HG02763 (cell line): ENCODE measurements around the gene RBM26.

ENCODE experiments used
- ATAC-seq: cut with Tn5 transposase; IDR thresholded peaks from one replicate; pipeline ENCODE4 v1.9.1; 2021; ENCODE audit warnings: mild to moderate bottlenecking, moderate library complexity; ENCODE audit not compliant: unreplicated experiment

Gene RBM26

DNA sequence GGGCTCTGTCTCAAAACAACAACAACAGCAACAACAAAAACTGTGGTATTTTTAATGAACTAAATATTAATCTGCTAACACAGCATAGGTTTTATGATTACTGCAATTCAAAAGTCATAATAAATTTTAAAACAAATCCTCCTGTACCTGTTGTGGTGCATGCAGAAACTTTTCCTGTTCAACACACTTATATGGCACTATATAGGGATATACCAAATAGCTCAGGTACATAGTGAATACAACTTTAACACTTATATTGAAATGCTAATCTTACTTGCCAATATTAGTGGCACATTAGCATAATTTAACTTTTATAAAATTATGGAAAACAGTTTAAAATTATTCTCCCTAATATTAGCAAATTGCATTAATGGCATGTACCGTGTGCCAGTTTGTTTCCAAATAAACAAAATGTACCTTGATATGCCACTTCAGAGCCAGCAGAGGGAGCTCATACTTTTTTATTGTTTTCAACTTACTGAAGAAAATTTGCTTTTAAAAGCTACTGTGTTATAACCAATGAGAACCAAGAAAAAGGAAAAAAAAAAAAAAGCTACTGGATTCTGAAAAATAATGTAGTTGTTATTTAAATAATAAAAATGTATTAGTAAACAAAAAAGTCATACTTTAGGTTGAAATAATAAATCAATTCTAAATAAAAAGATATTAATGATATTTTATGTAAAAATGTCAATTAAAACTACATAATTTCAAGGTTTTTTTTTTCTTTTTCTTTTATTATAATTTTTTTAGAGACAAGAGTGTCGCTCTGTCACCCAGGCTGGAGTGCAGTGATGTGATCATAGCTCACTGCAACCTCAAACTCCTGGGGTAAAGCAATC, 18.0 kb upstream of the RBM26 start:
- ATAC-seq = peak; percentile 79

DNA sequence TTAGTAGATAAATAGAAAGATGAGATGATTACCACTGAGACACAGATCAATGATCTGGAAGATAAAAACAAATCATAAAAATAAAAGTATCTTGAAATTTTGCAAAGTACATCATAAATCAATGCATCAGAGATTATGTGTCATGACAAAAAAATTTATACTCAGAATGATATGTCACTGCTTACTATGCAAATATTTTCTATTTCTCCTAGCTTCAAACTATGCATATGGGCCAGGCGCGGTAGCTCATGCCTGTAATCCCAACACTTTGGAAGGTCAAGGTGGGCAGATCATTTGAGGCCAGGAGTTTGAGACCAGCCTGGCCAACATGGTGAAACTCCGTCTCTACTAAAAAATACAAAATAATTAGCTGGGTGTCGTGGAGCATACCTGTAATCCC, 17.3 kb upstream of the RBM26 start:
- ATAC-seq = no peak

DNA sequence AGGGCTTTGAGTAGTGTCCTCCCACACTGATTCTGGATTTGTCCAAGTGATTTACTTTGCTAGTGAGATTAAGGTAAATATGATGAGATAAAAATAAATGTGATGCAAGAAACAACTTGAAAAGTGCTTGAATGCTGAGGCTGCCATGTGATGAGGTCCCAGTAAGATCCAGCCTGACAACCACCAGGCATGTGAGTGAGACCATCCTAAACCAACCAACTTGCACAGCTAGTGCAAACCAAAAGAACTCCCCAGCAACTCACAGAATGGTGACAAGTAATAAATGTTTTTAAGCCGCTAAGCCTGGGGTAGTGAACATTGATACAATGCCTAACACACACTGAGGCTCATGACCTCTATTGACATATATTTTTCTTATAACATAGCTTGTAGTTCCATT, 13.3 kb upstream of the RBM26 start:
- no peak for ATAC-seq

DNA sequence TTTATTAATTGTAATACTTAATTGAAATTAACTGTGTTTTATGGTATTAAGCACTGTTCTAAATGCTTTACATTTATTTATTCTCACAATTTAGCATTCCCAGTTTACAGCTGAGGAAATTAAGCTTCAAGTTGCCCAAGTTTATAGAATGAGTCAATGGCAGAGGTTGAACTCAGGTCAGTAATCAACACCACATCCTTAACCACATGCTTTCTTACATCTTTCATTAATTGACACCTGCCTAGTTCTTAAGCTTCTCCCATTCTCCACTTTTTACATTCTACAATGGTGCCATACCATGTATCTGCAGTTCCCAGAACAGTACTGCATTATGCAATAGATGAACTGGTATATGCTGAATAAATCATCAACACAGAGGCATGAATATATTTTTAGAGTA, 11.7 kb upstream of the RBM26 start:
- ATAC-seq = no peak

DNA sequence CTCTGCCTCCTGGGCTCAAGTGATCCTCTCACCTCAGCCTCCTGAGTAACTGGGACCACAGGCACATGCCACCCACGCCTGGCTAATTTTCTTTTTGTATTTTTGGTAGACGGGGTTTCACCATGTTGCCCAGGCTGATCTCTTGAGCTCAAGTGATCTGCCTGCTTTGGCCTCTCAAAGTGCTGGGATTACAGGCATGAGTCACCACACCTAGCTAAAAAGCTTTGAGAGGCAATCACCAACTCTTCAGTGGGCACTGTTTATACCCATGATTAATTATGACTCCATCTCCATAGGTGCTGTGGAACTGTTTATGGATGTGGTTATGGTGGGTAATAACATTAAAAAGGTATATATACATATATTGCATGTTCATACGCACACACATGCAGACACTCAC, 7.5 kb upstream of the RBM26 start:
- ATAC-seq = no peak

DNA sequence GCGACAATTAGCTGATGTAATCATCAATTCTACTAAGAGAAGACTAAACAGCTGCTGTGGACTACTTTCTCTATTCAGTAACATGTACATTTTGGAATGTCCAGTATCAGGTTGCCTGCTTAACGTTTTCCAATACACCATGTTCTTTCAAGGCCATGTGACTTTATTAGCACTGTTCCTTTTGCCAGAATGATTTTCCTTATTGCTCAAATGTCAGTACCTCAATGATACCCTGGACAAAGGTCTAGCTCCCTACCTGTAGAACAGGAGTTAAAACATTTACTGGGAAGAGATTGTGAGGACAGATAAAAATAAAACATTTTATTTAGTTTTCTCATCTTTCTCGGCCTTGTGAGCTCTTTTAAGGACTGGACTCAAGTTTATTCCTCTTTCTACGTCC, 3.8 kb upstream of the RBM26 start:
- ATAC-seq = no peak

DNA sequence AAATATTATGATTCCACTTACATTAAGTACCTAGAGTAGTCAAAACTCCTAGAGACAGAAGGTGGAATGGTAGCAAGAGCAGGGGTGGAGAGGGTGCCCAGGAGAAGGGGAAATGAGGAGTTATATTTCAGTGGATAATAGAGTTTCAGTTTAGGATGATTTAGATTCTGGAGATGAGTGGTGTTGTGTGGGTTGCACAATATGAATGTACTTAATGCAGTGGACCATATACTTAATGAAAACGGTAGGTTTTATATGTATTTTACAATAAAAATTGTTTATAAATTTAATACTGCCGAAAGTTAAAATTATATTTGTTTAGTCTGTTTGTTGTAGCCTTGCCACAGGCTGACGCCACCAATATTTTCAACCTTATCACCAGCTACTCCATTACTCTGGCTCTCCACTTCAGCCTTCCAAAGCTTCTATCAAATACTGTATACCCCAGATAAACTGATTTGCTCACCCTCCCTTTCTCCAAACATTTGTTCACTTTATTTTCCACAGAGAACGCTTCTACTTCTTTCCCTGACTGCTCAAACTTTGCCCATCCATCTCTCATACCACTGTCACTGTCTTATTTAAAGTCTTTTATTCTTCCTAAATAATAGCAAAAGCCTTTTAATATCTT, 1.4 kb upstream of the RBM26 start:
- no peak for ATAC-seq

DNA sequence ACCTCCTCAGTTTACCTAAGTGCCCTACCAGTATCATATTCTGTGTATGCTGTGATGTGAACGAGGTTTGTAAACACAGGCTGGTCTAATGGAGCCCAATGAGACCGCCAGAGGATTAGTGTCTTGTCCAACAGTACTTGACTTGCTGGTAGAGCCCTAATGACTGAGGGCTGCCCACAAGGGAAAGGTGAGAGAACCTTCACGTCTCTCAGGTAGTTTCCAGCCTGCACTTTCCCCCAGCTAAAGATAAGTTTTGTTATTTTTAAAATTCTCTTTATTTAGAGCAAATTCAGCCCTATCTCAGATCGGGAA, 498 bp upstream of the RBM26 start:
- no peak for ATAC-seq

DNA sequence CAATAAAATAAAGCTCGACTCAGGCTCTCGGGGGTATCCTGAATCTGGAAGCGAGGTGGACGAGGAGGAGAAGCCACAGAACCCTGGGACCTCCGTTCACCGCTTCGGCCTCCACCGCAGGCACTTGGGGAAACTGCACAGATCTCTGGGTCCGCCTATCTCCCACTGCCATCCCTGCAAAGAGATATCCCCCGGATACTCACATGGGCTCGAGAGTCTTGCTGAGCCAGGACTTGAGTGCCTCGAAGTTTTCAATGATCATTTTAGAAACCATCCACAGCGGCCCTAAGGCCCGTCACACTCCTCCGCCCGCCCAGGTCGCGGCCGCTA, 589 bp downstream of the RBM26 start:
- ATAC-seq = peak; percentile 39

DNA sequence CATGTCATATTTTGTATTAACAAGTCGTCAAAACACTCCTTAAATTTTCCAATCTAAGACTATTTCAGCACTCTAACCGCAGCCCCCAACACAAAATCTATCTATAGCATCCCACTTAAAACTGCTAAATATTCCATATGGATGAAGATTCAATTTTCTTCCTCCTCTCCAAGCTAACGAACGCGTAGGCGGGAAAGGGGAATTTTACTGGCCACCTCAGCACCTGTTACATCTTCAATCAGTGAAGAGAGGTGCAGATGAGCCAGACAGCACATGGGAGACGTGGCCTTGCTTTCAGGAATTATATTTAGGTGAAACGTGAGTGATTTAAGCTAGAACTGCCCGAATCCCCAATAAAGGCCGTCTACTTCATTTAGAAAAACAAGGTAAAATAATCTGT, 1.1 kb downstream of the RBM26 start:
- no peak for ATAC-seq

DNA sequence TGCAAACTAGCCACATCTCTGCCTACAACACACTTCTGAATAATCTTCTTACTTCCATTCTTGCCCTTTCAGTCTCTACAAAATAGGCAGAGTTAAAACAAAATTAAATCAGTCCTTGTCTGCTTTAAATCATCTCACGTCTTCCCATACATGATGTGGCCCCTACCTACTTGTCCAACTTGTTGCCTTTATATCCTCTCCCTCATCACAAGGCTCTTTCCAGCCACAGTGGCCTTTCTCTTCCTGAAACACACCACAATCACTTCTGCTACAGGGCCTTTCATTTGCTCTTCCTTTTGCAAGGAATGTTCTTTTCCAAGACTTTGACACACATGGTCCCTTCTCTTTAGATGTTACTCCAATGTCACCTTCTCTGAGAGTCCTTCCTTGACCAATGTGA, 1.7 kb downstream of the RBM26 start:
- no peak for ATAC-seq

DNA sequence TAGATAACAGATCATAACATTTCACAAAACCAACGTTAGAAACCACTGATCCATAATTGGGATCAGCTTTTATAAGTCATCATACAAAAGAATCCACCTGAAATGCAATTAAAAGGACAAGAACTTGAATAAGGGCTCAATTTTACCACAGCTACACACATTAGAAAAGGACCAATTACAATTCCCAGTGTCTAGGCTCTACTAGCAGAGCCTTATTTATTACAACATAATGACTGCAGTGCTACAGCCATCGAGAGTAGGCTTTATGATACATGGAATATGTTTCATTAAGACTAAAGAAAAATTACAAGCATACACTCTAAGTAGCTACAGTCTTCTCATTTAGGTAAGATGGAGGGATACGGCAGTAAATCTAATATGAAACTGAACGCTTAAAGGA, 2.9 kb downstream of the RBM26 start:
- no peak for ATAC-seq

DNA sequence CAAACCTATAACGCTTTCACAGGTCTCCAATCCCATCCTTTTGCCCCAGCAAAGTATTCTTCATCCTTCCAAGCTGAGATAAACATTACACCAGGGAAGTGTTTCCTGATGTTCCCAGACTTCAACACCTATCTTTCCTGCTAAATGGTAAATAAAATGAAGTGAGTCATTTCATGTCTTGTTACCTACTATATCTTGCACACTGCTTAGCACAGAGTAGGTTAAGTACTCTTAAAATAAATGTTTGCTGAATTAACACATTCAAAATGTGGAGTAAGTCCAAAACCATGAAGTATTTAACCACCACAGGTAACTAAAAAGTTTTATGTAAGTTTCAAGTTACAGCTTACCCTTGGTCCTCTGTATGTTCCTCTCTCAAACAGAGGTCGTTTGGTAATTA, 3.4 kb downstream of the RBM26 start:
- ATAC-seq = no peak

DNA sequence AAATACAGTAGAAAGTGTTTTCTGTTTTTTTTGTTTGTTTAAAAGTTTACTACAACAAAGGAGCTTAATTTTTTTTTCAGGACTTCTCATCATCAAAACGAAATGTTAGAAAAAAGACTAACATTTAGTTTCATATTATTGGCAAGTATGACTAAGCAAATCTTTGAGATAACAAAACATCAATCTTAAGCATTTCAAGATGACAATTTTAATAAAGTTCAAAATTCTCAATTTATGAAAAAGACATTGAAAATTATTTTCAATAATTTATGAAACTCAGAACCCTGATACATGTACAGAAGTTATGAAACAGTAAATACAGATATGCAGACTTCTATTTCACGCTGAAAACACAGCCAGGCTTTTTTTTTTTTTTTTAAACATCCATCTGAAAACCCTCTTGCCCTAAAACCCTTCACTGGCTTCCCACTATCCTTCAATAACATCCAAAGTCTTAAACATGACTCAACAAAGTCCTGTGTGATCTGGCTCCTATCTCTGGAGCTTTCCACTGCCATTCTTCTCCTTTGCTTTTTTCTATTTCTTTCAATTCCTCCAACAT, 3.9 kb downstream of the RBM26 start:
- no peak for ATAC-seq

DNA sequence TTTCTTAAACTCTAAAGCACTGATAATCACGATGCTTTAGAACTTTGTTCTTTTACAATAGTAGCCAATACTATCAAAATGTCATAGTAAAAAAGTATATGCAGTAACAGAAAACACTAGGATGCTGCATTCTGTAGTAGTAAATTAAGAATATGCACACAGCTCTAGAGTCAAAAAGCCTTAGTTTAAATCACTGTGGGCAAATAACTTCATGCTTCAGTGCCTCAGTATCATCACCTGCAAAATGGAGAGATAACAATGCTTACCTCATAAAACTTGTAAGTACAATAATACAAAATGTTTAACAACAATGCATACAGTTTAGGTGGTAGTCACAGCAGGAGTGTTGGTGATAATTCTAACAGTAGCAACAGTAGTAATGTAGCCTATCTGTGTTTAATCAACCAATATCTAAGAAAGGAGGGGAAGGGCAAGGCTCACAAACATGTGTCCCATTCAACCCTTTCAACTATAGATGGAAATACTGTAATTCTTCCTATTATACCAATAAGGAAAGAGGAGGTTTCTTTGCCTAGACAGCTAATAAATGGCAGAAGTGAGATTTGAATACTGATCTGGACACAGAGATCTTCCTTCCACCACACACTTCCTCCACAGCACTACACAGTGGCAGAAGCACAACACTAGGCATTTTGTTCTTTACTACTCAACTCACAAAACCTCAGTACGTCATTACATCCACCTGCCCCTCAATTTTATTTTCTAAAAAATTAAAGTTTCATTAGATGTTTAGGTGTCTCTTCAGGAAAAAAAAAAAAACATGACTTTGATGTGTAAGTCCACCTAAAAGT, 4.6 kb downstream of the RBM26 start:
- no peak for ATAC-seq

DNA sequence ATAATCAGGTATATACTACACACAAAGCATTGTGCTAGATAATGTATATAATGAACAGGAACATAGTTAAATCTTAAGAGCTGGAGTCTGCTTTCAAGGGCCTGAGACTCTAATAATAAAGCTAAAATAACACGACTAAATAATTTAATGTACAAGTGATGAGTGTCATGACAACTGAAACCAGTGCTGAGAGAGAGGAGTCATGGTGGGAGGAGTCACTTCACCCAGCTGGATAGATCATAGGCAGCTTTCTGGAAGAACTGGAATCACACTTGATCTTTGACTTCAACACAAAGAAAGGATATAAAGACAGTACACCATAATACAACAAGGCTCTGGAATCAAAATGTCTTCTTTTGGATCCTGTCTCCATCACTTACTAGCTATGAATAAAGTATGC, 7.1 kb downstream of the RBM26 start:
- ATAC-seq = no peak

DNA sequence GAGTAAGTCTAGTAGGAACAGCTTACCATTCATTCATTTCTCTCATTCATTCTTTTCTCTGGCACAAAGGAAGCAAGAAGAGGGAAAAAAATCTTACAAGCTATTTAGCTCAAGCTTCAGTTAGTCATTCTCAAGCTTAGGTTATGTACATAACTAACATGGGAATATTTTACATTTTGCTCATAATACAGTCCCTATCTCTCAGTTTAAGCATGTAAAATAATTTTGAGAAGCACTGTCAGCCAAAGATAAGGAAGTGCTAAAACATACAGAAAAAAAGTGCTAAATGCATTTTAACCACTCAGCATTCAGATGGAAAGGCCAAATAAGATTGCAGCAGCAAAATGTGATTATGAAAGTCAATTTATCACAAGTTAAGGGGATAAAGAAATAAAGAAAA, 7.9 kb downstream of the RBM26 start:
- no peak for ATAC-seq

DNA sequence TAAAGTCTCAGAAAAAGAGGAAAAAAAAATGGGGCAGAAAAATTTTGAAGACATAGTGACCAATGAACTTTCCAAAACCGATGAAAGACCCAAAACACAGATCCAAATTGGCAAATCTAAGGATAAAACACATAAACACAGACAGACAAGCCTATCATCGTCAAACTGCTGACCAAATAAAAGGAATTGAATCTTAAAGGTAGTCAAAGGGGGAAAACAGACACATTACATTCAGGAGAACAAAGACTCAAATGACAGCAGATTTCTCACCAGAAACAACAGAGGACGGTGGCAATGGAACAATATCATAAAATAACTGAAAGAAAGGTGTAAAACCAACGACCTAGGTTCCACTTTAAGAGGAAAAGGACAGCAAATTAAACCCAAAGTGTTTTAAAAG, 10.2 kb downstream of the RBM26 start:
- ATAC-seq = no peak

DNA sequence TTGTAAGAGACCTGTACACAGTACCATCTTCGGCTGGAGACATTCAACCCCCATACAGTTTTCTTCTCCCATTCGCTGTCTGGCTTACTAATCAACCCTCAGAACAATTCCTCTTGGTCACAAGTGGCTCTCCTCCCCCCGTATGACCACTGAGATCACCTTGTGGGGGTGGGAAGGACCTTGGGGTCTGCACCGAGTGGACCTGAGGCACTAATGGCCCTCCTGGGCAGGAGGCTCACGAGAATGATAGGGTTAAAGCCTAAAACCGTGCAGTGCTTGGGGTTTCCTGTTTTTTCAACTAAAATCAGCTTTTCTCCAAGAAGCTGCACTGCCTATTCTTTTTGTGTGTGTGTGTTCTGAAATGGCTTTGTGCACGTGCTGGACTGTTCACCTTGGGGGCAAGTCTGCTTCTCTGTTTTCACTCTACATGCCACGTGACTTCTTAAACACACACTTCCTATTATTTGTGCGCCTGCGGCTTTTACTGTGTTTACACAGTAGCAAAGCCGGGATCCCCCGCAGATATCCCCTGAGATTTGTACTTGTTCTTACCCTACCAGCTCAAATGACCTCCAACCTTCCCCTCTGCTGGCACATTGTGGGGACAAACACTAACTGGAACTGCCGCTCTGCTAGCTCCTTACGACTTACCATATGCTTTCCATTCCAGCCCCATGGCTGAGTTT, 12.3 kb downstream of the RBM26 start:
- peak; percentile 82 for ATAC-seq

DNA sequence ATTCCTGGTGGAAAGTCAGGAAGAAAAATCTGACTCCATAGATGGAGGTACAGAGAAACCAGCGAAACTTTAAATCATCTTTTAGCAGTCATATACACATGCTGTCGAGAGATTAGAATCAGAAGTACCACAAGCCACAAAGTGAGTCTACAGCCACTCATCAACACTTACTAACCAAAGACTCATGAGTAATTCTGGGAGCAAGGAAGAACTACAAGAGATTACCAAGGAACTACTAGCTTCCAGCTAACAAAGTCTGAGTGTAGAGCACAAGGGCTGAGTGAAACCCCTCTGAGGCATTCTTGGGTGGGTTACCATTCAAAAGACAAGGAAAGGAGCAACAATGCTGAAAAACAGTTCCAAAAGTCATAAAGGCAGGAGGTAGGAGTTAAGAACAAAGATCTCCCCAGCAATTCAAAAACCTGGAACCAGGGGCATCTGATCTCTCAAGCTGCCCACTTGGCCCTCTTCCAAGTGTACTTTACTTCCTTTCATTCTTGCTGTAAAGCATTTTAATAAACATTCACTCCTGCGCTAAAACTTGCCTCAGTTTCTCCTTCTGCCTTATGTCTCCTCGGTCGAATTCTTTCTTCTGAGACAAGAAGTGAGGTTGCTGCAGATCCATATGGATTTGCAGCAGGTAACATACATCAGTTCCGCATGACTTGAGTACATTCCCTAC, 13.0 kb downstream of the RBM26 start:
- peak; percentile 33 for ATAC-seq

DNA sequence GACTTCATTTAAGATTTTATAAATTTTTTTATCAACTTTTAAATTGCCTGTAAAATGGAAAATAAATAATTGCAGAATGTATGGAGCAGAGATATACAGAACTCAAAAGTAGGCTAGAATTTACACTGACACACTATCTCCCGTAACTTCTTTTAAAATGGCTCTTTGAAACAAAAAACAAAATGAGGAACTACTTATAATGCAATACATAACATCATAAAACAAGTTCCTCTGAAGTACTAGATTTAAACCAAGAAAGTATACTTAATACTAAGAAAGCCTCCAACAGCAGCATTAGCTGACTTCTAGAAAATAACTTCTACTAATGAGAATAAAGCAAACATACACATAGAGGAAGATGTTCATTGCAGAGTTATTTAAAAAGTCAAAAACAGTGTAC, 17.0 kb downstream of the RBM26 start:
- no peak for ATAC-seq
